ENCODE results near the gene CLEC4A. TPM values are rescaled to one million over a fixed set of nuclear protein-coding genes. Genes with fewer than 3 reads are reported as not detected.
"Not testable (repeated sequence)": the region's sequence is repeated elsewhere in the genome, so short reads cannot be mapped to it uniquely, and the experiment has no call there.

Gene CLEC4A
- polyA plus RNA-seq, 2 donors = 0.92 to 1.3 TPM

DNA sequence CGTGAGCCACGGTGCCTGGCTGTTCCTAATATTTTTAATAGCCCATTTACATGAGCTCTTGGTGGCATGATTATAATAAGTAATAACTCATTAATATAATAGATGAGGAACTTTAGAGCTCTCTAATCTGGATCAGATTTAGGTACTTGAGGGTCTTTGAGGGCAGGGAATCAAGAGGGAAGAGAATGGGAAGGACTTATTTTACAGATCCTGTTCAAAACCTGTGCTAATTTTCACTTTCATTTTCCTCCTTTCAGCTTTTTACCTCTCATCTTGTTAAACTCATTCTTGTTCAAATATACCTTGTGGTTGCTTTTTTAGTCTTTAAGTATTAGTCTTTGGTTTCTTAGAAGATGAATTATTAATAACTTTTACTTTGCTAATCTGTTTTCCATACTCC lies 35.8 kb upstream of the CLEC4A start:
- peaks cover 0 to 3% of the 10 kb centered on the region in 2 donors for H3K4me1 ChIP-seq (ENCODE audit: control insufficient read depth in 2 of 2, insufficient read depth in 2 of 2, low read length in 1 of 2)
- no peaks in the 10 kb centered on the region for H3K27me3 ChIP-seq (ENCODE audit: control insufficient read depth in 1 of 2, insufficient read depth in 2 of 2, low read length in 2 of 2)
- H3K9me3 ChIP-seq (ENCODE audit: control insufficient read depth in 2 of 2, insufficient read depth in 1 of 2, low read depth in 1 of 2, low read length in 1 of 2) = no peaks in the 10 kb centered on the region
- peaks cover 7 to 8% of the 10 kb centered on the region in 2 donors for H3K36me3 ChIP-seq (ENCODE audit: control insufficient read depth in 2 of 2, insufficient read depth in 2 of 2, low read length in 1 of 2)
- H3K4me3 ChIP-seq (ENCODE audit: low read depth in 1 of 2, low read length in 2 of 2) = no peak overlapping the region
- WGBS, 2 donors = 81 to 85% methylated on average over 2 of the region's 2 CpGs
- no peak overlapping the region for H3K27ac ChIP-seq (ENCODE audit: low read depth in 2 of 2, low read length in 1 of 2)

- Histone ChIP-seq H3K27me3 (ENCODE audit: control insufficient read depth in 1 of 2, insufficient read depth in 2 of 2, low read length in 2 of 2) (no peaks in the 10 kb centered on the region), H3K36me3 (ENCODE audit: control insufficient read depth in 2 of 2, insufficient read depth in 2 of 2, low read length in 1 of 2) (peaks cover 10 to 11% of the 10 kb centered on the region in 2 donors), H3K9me3 (ENCODE audit: control insufficient read depth in 2 of 2, insufficient read depth in 1 of 2, low read depth in 1 of 2, low read length in 1 of 2) (no peaks in the 10 kb centered on the region), H3K4me3 (ENCODE audit: low read depth in 1 of 2, low read length in 2 of 2) (no peak overlapping the region), H3K4me1 (ENCODE audit: control insufficient read depth in 2 of 2, insufficient read depth in 2 of 2, low read length in 1 of 2) (peaks cover 0 to 3% of the 10 kb centered on the region in 2 donors), H3K27ac (ENCODE audit: low read depth in 2 of 2, low read length in 1 of 2) (no peak overlapping the region)
- 65 to 68% methylated on average over 3 of the region's 3 CpGs for WGBS, 2 donors
Measured at GRCh38 chr12:8088574-8088973, 34.8 kb upstream of the CLEC4A start.

GRCh38 chr12:8089277-8089676 lies 34.1 kb upstream of the CLEC4A start:
- not testable (repeated sequence) for H3K4me1 ChIP-seq (ENCODE audit: control insufficient read depth in 2 of 2, insufficient read depth in 2 of 2, low read length in 1 of 2); H3K27ac ChIP-seq (ENCODE audit: low read depth in 2 of 2, low read length in 1 of 2); H3K4me3 ChIP-seq (ENCODE audit: low read depth in 1 of 2, low read length in 2 of 2); H3K27me3 ChIP-seq (ENCODE audit: control insufficient read depth in 1 of 2, insufficient read depth in 2 of 2, low read length in 2 of 2); H3K9me3 ChIP-seq (ENCODE audit: control insufficient read depth in 2 of 2, insufficient read depth in 1 of 2, low read depth in 1 of 2, low read length in 1 of 2)
- peaks cover 10 to 11% of the 10 kb centered on the region in 2 donors for H3K36me3 ChIP-seq (ENCODE audit: control insufficient read depth in 2 of 2, insufficient read depth in 2 of 2, low read length in 1 of 2)
- WGBS, 2 donors = 93 to 95% methylated on average over 11 of the region's 11 CpGs

DNA sequence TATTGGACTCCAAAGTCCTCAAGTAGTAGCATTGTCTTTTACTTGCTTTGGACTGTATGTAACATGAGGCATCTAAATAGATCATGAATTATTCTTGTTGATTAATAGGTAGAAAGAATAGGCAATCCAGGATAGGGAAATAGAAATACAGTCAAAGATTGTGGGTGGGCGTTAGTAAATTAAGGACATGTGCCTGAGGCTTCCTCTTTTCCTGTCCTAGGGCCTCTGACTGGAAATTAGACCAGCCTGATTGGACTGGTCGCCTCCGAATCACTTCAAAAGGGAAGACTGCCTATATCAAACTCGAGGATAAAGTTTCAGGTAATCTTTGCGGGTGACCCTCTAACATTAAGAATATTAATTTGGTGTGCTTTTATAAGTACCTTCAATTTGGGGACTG lies 33.7 kb upstream of the CLEC4A start:
- no peak overlapping the region for H3K27ac ChIP-seq (ENCODE audit: low read depth in 2 of 2, low read length in 1 of 2)
- no peak overlapping the region for H3K4me3 ChIP-seq (ENCODE audit: low read depth in 1 of 2, low read length in 2 of 2)
- no peaks in the 10 kb centered on the region for H3K4me1 ChIP-seq (ENCODE audit: control insufficient read depth in 2 of 2, insufficient read depth in 2 of 2, low read length in 1 of 2)
- peaks cover 10 to 16% of the 10 kb centered on the region in 2 donors for H3K36me3 ChIP-seq (ENCODE audit: control insufficient read depth in 2 of 2, insufficient read depth in 2 of 2, low read length in 1 of 2)
- WGBS, 2 donors = 93 to 94% methylated on average over 5 of the region's 5 CpGs
- H3K9me3 ChIP-seq (ENCODE audit: control insufficient read depth in 2 of 2, insufficient read depth in 1 of 2, low read depth in 1 of 2, low read length in 1 of 2) = no peaks in the 10 kb centered on the region
- no peaks in the 10 kb centered on the region for H3K27me3 ChIP-seq (ENCODE audit: control insufficient read depth in 1 of 2, insufficient read depth in 2 of 2, low read length in 2 of 2)

DNA sequence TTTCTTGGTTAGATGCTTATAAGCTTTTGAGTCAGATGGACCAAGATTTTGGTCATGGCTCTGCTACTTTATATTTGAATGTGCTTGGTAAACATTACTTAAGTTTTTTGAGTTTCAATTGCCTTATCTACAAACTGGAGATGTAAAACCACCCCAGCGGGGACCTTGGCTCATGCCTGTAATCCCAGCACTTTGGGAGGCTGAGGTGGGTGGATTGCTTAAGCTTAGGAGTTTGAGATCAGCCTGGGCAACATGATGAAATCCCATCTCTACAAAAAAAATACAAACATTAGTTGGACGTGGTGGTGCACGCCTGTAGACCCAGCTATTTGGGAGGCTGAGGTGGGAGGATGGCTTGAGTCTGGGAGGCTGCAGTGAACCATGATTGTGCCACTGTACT lies 30.1 kb upstream of the CLEC4A start:
- Histone ChIP-seq H3K4me3 (ENCODE audit: low read depth in 1 of 2, low read length in 2 of 2) (no peak overlapping the region), H3K36me3 (ENCODE audit: control insufficient read depth in 2 of 2, insufficient read depth in 2 of 2, low read length in 1 of 2) (peaks cover 14 to 19% of the 10 kb centered on the region in 2 donors)

GRCh38 chr12:8096281-8096915 lies 27.0 kb upstream of the CLEC4A start:
- Histone ChIP-seq H3K36me3 (ENCODE audit: control insufficient read depth in 2 of 2, insufficient read depth in 2 of 2, low read length in 1 of 2) (peaks cover 11 to 16% of the 10 kb centered on the region in 2 donors), H3K27me3 (ENCODE audit: control insufficient read depth in 1 of 2, insufficient read depth in 2 of 2, low read length in 2 of 2) (no peaks in the 10 kb centered on the region)
- WGBS, 2 donors = 91% methylated on average over 2 of the region's 2 CpGs

More for the DNA sequence above, 30.1 kb upstream of the CLEC4A start:
- Histone ChIP-seq H3K9me3 (ENCODE audit: control insufficient read depth in 2 of 2, insufficient read depth in 1 of 2, low read depth in 1 of 2, low read length in 1 of 2) (no peaks in the 10 kb centered on the region), H3K27ac (ENCODE audit: low read depth in 2 of 2, low read length in 1 of 2) (no peak overlapping the region), H3K27me3 (ENCODE audit: control insufficient read depth in 1 of 2, insufficient read depth in 2 of 2, low read length in 2 of 2) (no peaks in the 10 kb centered on the region), H3K4me1 (ENCODE audit: control insufficient read depth in 2 of 2, insufficient read depth in 2 of 2, low read length in 1 of 2) (no peaks in the 10 kb centered on the region)
- WGBS, 2 donors = 97 to 98% methylated on average over 3 of the region's 3 CpGs

DNA sequence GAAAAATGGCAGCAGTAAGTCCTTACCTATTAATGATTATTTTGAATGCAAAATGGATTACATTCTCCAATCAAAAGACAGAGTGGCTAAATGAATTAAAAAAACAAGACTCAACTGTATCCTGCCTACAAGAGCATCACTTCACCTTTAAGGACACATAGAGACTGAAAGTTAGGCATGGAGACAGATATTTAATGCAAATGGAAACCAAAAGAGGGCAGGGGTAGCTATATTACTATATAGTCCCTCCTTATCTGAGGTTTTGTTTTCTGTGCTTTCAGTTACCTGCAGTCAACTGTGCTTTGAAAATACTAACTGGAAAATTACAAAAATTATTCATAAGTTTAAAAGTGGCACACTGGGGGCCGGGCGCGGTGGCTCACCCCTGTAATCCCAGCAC lies 24.2 kb upstream of the CLEC4A start:
- no peaks in the 10 kb centered on the region for H3K27me3 ChIP-seq (ENCODE audit: control insufficient read depth in 1 of 2, insufficient read depth in 2 of 2, low read length in 2 of 2)
- WGBS, 2 donors = 98% methylated on average over 3 of the region's 3 CpGs
- H3K4me1 ChIP-seq (ENCODE audit: control insufficient read depth in 2 of 2, insufficient read depth in 2 of 2, low read length in 1 of 2) = no peaks in the 10 kb centered on the region
- H3K36me3 ChIP-seq (ENCODE audit: control insufficient read depth in 2 of 2, insufficient read depth in 2 of 2, low read length in 1 of 2) = peaks cover 4 to 8% of the 10 kb centered on the region in 2 donors
- no peak overlapping the region for H3K27ac ChIP-seq (ENCODE audit: low read depth in 2 of 2, low read length in 1 of 2)
- no peaks in the 10 kb centered on the region for H3K9me3 ChIP-seq (ENCODE audit: control insufficient read depth in 2 of 2, insufficient read depth in 1 of 2, low read depth in 1 of 2, low read length in 1 of 2)
- H3K4me3 ChIP-seq (ENCODE audit: low read depth in 1 of 2, low read length in 2 of 2) = no peak overlapping the region

More at GRCh38 chr12:8096281-8096915, 27.0 kb upstream of the CLEC4A start:
- Histone ChIP-seq H3K9me3 (ENCODE audit: control insufficient read depth in 2 of 2, insufficient read depth in 1 of 2, low read depth in 1 of 2, low read length in 1 of 2) (no peaks in the 10 kb centered on the region), H3K4me1 (ENCODE audit: control insufficient read depth in 2 of 2, insufficient read depth in 2 of 2, low read length in 1 of 2) (no peaks in the 10 kb centered on the region), H3K4me3 (ENCODE audit: low read depth in 1 of 2, low read length in 2 of 2) (no peak overlapping the region), H3K27ac (ENCODE audit: low read depth in 2 of 2, low read length in 1 of 2) (no peak overlapping the region)

DNA sequence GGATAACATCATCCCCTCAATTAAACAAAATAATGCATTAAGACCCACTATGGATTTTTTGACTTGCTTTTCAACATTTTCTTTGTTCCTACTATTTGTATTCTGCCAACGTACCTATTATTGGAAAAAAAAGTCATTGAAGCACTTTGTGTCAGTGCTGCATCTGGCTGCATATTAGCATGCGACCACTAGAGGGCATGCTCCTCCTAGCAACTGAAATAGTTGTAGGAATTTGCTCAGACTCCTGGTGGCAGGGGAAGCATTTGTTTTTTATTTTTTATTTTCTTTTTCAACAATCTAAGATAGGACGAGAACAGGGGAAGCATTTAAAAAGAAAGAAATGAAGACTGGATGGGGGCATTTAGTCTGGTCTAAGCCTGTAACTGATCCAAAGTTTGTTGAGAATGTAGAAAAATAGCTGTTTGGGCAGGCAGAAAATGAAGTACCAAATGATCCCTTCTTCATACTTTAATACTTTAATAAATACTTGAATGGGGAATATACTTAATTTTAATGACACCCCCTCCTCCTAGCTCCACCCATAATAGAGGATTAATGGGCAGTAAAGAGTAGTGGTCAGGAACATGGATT lies 14.5 kb upstream of the CLEC4A start:
- 1 to 3% methylated on average over 3 of the region's 3 CpGs for WGBS, 2 donors
- Histone ChIP-seq H3K27ac (ENCODE audit: low read depth in 2 of 2, low read length in 1 of 2) (no peak overlapping the region), H3K9me3 (ENCODE audit: control insufficient read depth in 2 of 2, insufficient read depth in 1 of 2, low read depth in 1 of 2, low read length in 1 of 2) (no peaks in the 10 kb centered on the region)

DNA sequence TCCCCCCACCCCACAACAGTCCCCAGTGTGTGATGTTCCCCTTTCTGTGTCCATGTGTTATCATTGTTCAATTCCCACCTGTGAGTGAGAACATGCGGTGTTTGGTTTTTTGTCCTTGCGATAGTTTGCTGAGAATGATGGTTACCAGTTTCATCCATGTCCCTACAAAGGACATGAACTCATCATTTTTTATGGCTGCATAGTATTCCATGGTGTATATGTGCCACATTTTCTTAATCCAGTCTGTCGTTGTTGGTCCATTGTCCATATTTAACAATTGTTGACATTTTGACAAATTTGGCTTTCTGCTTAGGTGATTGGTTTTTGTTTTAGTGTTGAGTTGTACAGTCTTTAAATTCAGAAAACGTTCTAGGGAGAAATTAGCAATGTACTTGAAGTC lies 10.3 kb upstream of the CLEC4A start:
- 93 to 96% methylated on average over 4 of the region's 4 CpGs for WGBS, 2 donors
- H3K4me1 ChIP-seq (ENCODE audit: control insufficient read depth in 2 of 2, insufficient read depth in 2 of 2, low read length in 1 of 2); H3K27me3 ChIP-seq (ENCODE audit: control insufficient read depth in 1 of 2, insufficient read depth in 2 of 2, low read length in 2 of 2): not testable (repeated sequence)

More for the DNA sequence above, 14.5 kb upstream of the CLEC4A start:
- no peaks in the 10 kb centered on the region for H3K36me3 ChIP-seq (ENCODE audit: control insufficient read depth in 2 of 2, insufficient read depth in 2 of 2, low read length in 1 of 2)
- no peaks in the 10 kb centered on the region for H3K4me1 ChIP-seq (ENCODE audit: control insufficient read depth in 2 of 2, insufficient read depth in 2 of 2, low read length in 1 of 2)
- H3K27me3 ChIP-seq (ENCODE audit: control insufficient read depth in 1 of 2, insufficient read depth in 2 of 2, low read length in 2 of 2) = no peaks in the 10 kb centered on the region
- no peak overlapping the region for H3K4me3 ChIP-seq (ENCODE audit: low read depth in 1 of 2, low read length in 2 of 2)

More for the DNA sequence above, 10.3 kb upstream of the CLEC4A start:
- not testable (repeated sequence) for H3K4me3 ChIP-seq (ENCODE audit: low read depth in 1 of 2, low read length in 2 of 2); H3K36me3 ChIP-seq (ENCODE audit: control insufficient read depth in 2 of 2, insufficient read depth in 2 of 2, low read length in 1 of 2); H3K9me3 ChIP-seq (ENCODE audit: control insufficient read depth in 2 of 2, insufficient read depth in 1 of 2, low read depth in 1 of 2, low read length in 1 of 2); H3K27ac ChIP-seq (ENCODE audit: low read depth in 2 of 2, low read length in 1 of 2)

All from esophagus (tissue), 2 donors.